Activated CD4-positive, alpha-beta T cell treated with anti-CD3 and anti-CD28 coated beads, Interleukin-2, Interleukin-4, amounts not matched to agents 100 ng/mL and 50 ng/mL, durations not matched to agents 16 hours and 8 hours (primary cell): Measurements from ENCODE around the gene TRRAP.

Experiments
- DNase-seq: peaks from one replicate; pipeline ENCODE4 v3.0.0-alpha.2; 2020; ENCODE audit warnings: low spot score

The TRRAP gene

DNA sequence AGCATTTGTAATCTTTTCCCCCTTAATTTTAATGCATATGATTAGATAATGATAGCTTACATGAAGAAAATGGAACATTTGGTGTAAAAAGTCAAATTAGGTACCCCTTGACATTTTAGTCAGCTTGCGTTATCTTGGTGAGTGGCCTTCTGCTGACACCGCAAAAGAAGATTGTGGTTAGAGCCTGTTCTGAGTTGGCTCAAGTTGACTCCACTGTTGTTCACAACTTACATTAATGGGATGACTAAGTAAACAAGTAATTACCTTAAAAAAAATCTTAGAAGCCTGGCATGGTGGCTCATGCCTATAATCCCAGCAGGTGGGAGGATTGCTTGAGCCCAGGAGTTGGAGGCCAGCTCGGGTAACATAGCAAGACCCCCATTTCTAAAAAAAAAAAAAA is 24.2 kb downstream of the TRRAP start:
- no peak for DNase-seq

GRCh38 chr7:98903246-98903645 is 24.9 kb downstream of the TRRAP start:
- no peak for DNase-seq

DNA sequence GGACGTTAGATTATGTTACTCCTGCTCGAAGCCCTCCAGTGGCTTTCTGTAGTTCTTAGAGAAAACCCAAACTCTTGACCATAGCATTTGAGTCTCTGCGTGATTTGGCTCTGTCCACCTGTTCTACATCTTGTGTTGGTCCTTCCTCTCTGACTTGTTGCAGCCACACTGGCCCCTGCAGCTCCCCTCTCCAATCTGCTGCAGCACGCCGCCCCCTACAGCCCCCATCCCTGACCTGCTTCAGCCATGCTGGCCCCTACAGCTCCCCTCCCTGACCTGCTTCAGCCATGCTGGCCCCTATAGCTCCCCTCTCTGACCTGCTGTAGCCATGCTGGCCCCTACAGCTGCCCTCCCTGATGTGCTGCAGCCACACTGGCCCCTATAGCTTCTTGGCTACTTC is 29.2 kb downstream of the TRRAP start:
- DNase-seq, result no peak

DNA sequence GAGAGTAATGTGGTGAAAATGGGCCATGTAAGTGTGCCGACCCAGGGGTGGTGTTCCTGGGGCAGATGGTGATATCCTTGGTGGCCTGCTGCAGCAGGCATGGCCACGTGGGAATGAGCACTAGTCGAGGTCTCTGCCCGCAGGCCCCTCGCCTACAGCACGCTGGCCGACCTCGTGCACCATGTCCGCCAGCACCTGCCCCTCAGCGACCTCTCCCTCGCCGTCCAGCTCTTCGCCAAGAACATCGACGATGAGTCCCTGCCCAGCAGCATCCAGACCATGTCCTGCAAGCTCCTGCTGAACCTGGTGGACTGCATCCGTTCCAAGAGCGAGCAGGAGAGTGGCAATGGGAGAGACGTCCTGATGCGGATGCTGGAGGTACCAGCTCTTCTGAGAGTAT is 30.3 kb downstream of the TRRAP start:
- no peak for DNase-seq

- no peak for DNase-seq
Measured at GRCh38 chr7:98909487-98909886, 31.2 kb downstream of the TRRAP start.

- no peak for DNase-seq
Measured at GRCh38 chr7:98910427-98910826, 32.1 kb downstream of the TRRAP start.

- DNase-seq, result no peak
Measured at GRCh38 chr7:98911916-98912315, 33.6 kb downstream of the TRRAP start.

DNA sequence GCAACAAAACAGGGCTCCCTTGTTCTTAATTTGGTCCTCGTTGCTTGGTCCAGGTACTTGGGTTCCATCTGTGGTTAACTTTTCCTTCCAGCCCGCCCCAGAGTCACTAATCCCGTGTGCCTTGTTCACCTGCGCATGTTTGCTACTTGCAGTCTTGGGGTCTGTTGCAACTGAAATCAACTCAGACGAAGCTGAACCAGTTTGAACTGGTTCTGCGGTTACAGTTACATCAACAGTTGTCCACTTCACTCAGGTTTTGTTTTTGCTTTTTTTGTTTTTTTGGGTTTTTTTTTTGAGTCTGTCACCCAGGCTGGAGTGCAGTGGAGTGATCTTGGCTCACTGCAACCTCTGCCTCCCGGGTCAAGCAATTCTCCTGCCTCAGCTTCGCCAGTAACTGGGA is 34.7 kb downstream of the TRRAP start:
- no peak for DNase-seq

- no peak for DNase-seq
Measured at GRCh38 chr7:98913612-98914011, 35.3 kb downstream of the TRRAP start.

- DNase-seq, result no peak
Measured at GRCh38 chr7:98917331-98917730, 39.0 kb downstream of the TRRAP start.

- no peak for DNase-seq
Measured at GRCh38 chr7:98921608-98922372, 43.5 kb downstream of the TRRAP start.

GRCh38 chr7:98922392-98923187 is 44.3 kb downstream of the TRRAP start:
- no peak for DNase-seq

- DNase-seq, result no peak
Measured at GRCh38 chr7:98923512-98923911, 45.2 kb downstream of the TRRAP start.

- DNase-seq, result no peak
Measured at GRCh38 chr7:98927125-98927524, 48.8 kb downstream of the TRRAP start.

DNA sequence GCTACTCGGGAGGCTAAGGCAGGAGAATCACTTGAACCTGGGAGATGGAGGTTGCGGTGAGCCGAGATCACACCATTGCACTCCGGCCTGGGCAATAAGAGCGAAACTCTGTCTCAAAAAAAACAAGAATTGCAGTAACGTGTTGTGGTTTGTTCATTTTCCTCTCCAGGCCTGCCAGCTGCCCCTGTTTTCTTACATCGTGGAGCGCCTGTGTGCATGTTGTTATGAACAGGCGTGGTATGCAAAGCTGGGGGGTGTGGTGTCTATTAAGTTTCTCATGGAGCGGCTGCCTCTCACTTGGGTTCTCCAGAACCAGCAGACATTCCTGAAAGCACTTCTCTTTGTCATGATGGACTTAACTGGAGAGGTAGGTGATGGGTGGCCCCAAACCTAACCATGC is 52.1 kb downstream of the TRRAP start:
- DNase-seq, result peak; percentile 39

DNA sequence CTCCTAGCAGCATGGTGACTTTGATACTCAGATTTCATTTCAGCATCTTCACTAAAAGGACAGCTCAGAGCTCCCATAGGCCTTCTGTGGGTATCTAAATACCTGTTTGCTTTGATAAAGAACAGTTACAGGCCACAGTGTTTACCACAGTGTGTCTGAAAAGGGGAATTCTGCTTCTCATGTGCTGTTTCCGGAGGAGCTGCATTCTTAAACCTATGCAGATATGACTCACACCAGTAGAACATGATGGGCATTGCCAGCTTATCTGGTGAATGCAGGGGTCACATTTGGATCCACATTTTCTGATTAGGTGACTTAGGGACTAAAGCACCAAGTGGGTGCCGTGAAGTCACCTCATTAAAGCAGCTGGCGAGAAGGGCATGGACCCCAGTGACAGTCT is 52.6 kb downstream of the TRRAP start:
- peak; percentile 74 for DNase-seq

DNA sequence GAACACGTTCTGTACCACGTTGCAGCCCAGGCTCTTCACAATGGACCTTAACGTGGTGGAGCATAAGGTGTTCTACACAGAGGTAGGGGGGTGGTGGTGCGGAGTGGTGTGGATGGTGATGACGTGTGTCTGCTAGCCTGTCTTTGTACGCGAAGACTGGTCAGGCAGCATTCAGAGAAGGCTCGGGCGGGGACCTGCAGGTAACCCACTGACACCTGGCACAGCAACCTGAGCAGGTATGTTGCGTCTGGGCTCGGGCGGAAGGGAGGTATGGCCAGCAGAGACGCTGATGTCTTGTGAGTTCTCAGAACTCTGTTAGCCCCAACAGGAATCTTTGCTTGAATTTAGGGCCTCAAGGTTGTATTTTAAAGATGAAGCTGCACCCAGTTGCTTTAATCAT is 55.0 kb downstream of the TRRAP start:
- no peak for DNase-seq

DNA sequence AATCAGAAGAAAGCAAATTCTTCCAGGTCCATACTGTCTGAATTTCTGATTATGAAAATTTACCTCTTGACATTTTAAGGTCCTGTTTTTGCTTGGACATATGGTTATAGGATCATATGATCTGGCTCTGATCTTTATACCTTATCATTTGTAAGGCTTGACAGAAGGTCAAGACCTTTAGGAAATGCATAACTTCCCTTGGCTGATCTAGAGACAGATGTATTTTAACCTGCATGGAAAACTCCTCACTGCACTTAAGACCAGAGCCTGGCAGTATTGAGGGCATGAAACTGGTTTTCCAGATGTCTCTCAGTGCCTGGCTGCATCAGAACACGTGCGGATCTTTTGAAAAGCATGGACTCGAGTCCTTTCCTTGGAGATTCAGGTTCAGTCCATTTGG is 55.9 kb downstream of the TRRAP start:
- DNase-seq, result no peak

GRCh38 chr7:98935811-98936210 is 57.5 kb downstream of the TRRAP start:
- no peak for DNase-seq

- DNase-seq, result no peak
Measured at GRCh38 chr7:98943336-98943735, 65.0 kb downstream of the TRRAP start.

DNA sequence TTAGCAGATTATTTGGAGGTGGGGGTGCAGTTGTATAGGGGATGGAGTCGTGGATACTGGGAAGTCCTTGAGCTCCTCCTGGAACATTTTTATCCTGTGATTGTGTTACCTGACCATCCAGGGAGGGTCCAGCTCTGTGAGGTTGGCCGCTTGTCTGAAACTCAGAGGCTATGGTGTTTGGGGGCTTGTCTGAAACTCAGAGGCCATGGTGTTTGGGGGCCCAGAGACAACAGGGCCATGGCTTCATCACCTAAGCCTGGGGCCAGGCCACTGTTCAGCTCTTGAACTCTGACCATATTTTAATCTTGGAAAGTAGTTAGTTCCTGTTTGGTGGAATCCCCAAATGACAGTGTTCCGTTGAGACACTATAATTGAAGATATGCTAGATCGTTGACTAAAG is 66.1 kb downstream of the TRRAP start:
- DNase-seq, result no peak

DNA sequence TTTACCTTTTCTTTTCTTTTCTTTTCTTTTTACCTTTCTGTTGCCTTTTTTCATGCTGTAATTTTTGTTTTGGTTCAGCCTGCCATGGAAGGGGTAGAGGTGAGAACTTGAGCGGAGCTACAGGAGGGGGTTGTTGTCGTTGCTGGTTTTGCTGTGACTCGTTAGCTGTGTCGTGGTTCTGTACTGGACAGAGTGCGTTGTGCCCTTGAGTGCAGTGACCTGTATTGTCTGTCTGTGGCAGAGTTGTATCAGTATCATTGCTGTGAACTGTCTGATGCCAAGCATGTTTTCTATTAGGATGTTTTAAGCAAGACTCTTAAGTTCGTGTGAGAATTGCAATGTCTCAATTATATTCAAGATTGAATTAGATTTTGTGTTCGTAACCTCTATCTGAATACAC is 67.5 kb downstream of the TRRAP start:
- no peak for DNase-seq

DNA sequence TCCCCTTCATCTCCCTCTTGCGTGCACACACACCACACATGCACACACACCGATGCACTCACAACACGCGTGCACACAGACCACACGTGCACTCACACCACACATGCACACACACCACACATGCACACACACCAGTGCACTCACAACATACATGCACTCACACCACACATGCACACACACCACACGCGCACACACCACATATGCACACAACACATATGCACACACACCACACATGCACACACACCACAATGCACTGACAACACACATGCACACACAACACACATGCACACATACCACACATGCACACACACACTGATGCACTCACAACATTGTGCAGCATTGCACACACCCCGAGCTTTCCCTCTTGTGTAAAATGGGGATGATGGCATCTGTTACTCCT is 68.1 kb downstream of the TRRAP start:
- DNase-seq, result no peak
